AG08395 (cell line): Measurements from ENCODE around the gene XG.
A peak's percentile ranks its signal among the peaks of the same experiment; 100 is the strongest.

Experiments used
- DNase-seq: peaks from one replicate; pipeline ENCODE4 v3.0.0; 2012; ENCODE audit warnings: mixed read lengths, low spot score

The XG gene

GRCh38 chrX:2819345-2820135, 67.7 kb downstream of the XG start:
- DNase-seq, result peak; percentile 67

DNA sequence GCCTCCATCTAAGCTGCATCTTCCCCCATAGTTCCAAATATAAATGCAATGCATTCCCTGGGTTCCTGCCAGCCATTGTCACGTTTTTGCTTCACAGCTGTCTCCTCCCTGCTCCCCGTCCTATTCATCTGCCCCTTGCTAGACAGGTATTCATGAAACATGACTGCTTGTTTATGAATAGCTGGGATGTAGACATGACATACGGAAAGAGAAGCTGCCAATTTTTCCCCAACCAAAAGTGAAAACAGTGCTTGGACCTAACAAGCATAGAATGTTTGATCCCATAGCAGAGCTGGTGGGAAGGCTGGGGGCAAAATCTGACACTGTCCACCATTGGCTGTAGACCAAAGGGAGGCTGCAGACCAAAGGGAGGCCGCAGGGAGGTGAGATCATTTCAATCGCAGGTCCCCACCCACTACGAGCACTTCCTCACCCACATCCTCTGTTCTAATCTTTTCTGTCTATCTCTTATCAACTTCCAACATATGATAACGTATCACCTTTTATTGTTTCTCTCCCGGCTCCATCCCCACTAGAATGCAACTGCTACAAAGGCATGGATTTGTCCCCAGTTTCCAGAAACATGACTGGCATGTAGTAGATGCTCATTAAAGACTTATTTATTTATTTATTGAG, 68.4 kb downstream of the XG start:
- DNase-seq, result no peak

DNA sequence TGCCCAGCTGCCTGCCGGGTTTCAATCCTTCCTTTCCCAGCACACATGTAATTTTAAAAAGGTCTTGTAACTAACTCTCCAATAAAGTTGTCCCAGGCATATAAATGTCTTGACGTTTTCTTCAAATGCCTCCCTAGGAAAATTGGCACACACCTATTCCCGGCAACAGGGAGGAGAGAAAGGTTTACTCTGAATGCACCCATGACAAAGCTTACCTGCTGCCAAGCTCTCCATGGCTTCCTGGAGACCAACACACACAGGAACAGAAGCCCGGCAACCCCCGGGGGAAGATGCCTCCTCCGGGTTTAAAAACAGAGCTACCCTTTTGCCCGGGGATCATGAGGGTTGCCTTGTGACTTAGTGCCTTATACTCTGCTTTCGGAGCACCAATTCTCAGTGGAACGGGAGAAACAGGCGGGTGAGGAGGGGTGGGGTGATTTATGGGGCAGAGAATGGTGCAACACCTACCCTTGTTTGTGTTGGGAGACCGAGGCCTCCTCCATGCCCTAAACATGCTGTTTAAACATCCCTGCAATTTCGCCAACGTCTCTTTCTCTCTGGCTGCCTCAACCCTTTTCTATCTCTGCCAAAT, 72.1 kb downstream of the XG start:
- no peak for DNase-seq

DNA sequence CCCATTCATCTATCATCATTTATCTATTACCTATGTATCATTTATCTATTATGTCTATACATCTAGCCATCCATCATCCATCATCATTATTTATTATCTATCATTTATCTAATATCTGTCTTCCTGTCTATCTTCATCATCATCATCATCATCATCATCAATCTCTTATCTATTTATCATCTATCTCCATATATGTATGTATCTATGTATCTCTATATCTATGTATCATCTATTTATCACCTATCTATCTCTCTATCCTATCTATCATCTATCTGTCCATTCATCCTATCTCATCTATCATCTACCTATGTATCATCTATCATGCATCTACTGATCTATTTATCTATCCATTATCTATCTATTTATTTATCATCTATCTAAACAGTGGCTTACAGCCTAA, 73.0 kb downstream of the XG start:
- DNase-seq, result no peak

DNA sequence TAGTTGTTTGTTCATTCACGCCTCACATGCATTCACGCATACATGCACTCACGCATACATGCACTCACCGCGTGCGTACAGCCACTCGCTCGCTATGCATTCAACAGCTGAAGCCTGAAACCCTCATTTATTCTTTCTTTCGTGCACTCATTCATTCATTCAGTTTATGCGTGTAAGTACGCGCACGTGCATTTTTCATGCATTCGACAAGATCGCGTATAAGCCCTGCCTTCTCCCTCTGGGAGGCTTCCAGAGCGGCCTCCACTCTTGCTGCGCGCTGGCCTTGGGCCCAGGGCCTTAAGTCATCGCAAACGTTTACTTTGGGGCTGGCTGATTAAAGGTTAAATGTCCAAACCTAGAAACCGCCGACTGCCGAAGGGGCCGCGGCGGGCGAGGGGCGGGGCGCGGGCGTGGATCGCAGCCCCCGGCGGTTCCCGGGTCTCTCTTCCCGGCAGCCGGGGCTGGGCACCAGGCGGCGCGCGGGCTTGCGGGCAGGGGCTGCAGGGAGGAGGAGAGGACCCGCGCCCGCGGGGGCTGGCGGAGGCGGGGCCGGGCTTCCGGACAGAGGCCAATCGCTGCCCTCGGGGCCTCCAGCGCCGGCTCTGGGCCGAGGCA, 76.6 kb downstream of the XG start, which contains the start of gene GYG2:
GYG2 (plus strand) TSS at position 587 of the 615 bp plus-strand sequence. CDS start 1,259 bp downstream, outside the sequence.
- no peak for DNase-seq

DNA sequence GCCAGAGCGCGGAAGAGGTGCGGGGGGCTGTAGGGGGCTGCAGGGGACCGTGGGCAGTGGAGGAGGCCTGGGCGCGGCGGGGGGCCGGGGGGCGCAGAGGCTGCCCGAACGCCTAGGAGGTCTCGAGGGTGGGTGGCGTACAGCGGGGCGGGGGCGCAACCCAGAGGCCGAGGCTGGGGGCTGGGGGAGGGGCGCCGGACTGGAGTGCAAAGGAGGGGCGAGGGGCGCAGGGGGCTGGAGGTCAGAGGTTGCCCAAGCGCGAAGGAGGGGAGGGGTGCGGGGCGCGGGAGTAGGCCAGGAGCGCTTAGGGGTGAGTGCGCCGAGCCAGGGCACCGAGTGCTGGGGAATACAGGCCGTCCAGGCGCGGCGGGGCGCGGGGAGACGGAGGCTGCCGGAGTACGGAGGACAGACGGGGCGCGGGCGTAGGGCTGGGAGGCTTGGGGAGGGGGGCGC, 77.1 kb downstream of the XG start:
- no peak for DNase-seq

DNA sequence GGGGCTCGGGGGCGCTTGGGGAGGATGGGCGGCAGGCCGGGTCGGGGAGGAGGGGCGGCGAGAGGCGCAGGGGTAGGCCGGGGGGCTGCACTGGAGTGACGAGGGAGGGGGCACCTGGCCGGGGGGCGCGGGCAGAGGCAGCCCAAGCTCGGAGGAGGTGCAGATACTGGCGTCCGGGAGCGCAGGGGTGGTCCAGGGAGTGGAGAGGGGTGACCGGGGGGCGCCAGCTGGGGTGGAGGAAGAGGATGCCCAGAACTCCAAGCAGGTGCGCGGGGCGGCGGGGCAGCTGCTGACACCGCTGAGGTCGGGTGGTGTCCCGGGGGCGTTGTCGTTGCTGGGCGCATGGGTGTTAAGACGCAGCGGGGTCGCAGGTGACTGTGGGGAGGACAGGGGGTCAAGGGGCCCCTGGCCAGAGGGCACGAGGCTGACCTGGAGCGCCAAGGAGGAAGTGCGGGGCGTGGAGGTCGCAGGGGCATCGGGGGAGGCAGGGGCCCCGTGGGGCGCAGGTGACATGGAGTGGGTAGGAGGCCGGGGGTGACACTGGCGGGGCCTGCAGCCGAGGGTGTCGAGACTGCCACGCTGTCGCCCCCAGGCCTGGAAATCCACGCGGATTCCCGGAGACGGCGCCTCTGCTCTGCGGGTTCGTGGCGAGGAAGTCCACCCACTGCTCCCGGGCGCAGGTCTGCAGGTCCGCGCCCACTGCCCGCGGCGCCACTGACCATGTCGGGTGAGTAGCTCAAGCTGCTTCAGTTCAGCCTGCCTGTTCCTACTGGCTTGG, 77.8 kb downstream of the XG start:
- DNase-seq, result no peak

- DNase-seq, result no peak
These were observed 79.8 kb downstream of the XG start for GRCh38 chrX:2831471-2832228.

DNA sequence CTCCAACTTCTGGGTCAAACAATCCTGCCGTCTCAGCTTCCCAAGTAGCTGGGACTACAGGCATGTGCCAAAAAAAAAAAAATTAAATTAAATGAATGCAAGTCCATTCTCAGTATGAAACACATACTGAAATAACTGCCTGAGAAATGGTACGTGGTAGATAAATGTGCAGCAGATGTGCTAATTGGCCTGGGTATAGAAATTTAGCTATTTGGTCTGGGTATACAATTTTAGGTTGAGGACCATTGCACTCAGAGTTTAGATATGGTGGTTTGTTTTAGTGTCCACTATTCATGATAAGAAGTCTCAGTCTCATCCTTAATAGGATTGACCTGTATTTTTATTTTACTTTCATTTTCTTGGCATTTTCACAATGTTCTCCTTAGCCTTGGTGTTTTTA, 86.1 kb downstream of the XG start:
- DNase-seq, result no peak

DNA sequence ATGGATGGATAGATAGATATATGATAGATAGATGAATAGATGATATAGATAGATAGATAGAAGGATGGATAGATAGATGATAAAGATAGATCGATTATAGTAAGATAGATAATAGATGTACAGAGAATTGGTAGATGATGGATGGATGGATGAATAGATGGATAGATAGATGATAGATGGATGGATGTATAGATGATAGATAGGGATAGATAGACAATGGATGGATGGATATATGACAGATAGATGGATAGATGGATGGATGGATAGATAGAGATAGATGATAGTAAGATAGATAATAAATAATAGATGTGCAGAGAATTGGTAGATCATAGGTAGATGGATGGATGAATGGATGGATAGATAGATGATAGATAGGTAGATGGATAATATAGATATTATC, 89.1 kb downstream of the XG start:
- DNase-seq, result no peak

- DNase-seq, result no peak
These were observed 89.7 kb downstream of the XG start for GRCh38 chrX:2841537-2841936.

DNA sequence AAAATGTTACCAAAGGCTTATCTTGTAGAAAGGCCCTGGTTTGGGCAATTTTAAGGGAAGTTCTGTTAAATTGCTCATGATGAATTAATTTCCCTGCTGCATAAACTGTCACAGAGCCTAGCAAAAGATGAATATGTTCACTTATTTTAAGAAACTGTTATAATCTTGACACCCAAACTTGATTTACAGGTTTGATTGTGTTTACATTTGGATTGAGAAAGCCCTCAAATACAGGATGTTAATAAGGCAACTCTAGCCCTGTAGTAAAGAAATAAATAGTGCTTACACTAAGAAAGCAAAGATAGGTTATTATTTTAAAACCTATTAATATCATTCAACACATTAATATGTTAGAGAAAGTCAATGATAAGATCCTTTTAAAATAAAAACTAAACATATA, 95.2 kb downstream of the XG start:
- no peak for DNase-seq

GRCh38 chrX:2848871-2849301, 97.0 kb downstream of the XG start:
- DNase-seq, result peak; percentile 57

DNA sequence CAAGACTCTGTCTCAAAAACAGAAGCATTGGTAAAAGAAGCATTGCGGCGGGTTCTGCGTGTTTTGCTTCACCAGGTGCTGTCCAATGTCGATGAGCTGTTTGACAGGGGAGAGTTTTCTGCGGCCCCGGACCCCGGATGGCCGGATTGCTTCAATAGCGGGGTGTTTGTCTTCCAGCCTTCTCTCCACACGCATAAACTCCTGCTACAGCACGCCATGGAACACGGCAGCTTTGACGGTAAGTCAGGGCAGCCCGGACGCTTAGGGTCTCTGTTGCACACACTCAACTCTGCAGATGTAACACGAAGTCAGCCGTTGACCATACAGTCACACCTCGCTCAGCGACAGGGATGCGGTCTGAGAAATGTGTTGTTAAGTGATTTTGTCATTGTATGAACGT, 103.1 kb downstream of the XG start:
- no peak for DNase-seq

GRCh38 chrX:2855761-2856160, 103.9 kb downstream of the XG start:
- DNase-seq, result no peak

GRCh38 chrX:2857566-2857965, 105.7 kb downstream of the XG start:
- DNase-seq, result no peak

GRCh38 chrX:2859197-2859797, 107.5 kb downstream of the XG start:
- no peak for DNase-seq

DNA sequence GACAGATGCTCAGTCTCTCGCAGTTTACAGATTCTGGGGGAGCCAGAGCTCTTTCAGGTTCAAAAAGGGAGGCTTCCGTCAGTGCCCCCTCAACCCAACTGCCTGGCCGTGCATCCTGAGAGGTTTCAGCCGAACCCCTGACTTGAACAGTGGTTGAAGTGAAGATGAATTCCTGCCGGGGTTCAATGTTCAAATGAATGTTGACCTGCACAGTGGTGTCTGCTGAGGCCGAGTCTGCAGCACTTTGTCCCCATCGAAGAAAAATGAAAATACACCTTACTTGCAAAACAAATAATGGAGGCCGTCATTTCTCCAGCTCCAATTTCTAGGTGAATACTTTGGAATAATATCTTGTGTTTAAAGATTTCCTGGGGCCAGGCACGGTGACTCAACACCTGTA, 110.6 kb downstream of the XG start:
- DNase-seq, result no peak

DNA sequence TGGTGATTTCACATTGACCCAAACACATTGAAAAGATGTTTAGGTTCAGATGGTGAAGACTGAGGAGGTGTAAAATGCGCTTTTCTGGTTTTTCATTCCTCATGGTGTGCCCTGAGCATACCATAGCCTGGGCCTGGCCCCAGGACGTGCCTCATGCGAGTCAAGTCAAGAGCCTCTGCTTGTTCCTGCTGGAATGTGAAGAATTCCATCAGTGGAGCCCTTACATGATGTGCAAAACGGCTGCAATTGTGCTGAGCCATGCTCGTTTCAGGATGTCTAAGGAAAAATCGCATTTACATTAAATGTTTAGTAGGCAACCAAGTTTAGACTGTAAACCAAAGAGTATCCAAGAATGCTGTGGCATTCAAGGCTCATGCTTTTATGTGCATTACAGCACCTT, 111.8 kb downstream of the XG start:
- DNase-seq, result peak; percentile 10
